Measurements from ENCODE around the gene PRMT3.
"Not testable (repeated sequence)": the region's sequence is repeated elsewhere in the genome, so short reads cannot be mapped to it uniquely, and the experiment has no call there.

GRCh38 chr11:20556396-20556795 is 168.9 kb downstream of the PRMT3 start:
- TF ChIP-seq CTCF, POLR2AphosphoS5 (IDR thresholded peaks at IDR 0.05): not testable (repeated sequence)

All from breast epithelium (tissue), 3 donors.